ENCODE measurements around the gene FZD4. TPM values are rescaled to one million over a fixed set of nuclear protein-coding genes. Genes with fewer than 3 reads are reported as not detected.
A peak's percentile ranks its signal among the peaks of the same experiment; 100 is the strongest.
"Not testable (repeated sequence)": the region's sequence is repeated elsewhere in the genome, so short reads cannot be mapped to it uniquely, and the experiment has no call there.

Gene FZD4
- total and polyA plus RNA-seq, 2 experiments from 2014 or later: 18.8 to 46.4 TPM

DNA sequence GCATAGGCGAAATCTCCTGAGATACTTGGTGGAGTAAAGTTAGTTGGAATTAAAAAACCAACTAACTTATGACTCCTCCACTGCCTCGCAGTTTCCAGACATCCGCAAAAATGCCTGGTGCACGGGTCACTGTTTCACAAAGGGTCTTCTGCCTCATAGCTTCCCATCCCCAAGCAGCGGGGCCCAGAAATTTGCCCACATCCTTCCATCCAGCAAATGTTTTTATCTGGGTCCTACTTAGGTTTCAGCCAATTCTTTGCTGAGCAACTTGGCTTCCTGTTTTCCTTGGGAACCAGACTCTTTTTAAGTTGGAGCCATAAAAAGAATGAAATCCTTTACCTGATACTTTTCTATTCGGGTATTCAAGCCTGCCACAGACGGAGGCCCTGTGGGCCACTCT lies 36.2 kb downstream of the FZD4 start:
- Histone ChIP-seq H3K27me3 (no peaks in the 10 kb centered on the region), H3K9me3 (ENCODE audit: low read depth) (no peaks in the 10 kb centered on the region), H3K36me3 (no peaks in the 10 kb centered on the region), H3K4me3 (no peak overlapping the region), H3K4me1 (ENCODE audit: low read depth) (no peaks in the 10 kb centered on the region), H3K27ac (no peak overlapping the region)
- TF ChIP-seq, protein P1, sequence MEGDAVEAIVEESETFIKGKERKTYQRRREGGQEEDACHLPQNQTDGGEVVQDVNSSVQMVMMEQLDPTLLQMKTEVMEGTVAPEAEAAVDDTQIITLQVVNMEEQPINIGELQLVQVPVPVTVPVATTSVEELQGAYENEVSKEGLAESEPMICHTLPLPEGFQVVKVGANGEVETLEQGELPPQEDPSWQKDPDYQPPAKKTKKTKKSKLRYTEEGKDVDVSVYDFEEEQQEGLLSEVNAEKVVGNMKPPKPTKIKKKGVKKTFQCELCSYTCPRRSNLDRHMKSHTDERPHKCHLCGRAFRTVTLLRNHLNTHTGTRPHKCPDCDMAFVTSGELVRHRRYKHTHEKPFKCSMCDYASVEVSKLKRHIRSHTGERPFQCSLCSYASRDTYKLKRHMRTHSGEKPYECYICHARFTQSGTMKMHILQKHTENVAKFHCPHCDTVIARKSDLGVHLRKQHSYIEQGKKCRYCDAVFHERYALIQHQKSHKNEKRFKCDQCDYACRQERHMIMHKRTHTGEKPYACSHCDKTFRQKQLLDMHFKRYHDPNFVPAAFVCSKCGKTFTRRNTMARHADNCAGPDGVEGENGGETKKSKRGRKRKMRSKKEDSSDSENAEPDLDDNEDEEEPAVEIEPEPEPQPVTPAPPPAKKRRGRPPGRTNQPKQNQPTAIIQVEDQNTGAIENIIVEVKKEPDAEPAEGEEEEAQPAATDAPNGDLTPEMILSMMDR (IDR thresholded peaks at IDR 0.05; ENCODE audit: low read depth, low read length): no peak
- DNase-seq (ENCODE audit: low read depth in 1 of 2, low spot score in 1 of 2): peak in 1 of 2 donors; percentile 44

- Histone ChIP-seq H3K36me3 (no peaks in the 10 kb centered on the region), H3K27me3 (no peaks in the 10 kb centered on the region), H3K9me3 (ENCODE audit: low read depth) (no peaks in the 10 kb centered on the region), H3K27ac (no peak overlapping the region), H3K4me3 (no peak overlapping the region), H3K4me1 (ENCODE audit: low read depth) (no peaks in the 10 kb centered on the region)
- TF ChIP-seq, protein P1 (IDR thresholded peaks at IDR 0.05; ENCODE audit: low read depth, low read length): no peak
- DNase-seq (ENCODE audit: low read depth in 1 of 2, low spot score in 1 of 2): no peak
These were observed 36.7 kb downstream of the FZD4 start for GRCh38 chr11:86918496-86918895.

DNA sequence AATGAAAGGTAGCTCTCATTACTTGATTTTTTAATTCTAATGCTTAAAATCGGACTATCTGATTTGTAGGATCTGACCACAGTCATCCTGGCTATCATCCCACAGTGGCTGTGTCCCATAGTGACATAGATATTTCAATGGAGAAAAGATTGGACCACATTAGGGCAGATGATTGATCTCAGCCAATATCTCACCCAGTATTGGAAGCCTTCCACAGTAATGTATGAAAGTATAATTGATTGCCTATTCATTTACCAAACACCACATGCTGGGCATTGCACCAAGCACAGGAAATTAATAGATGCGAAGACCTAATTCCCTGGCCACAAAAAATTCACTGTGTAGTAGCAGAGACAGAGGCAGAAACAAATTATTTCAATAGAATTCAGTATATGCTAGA lies 37.6 kb downstream of the FZD4 start:
- no peak for DNase-seq (ENCODE audit: low read depth in 1 of 2, low spot score in 1 of 2)
- no peaks in the 10 kb centered on the region for H3K4me1 ChIP-seq (ENCODE audit: low read depth)
- no peaks in the 10 kb centered on the region for H3K9me3 ChIP-seq (ENCODE audit: low read depth)
- no peaks in the 10 kb centered on the region for H3K36me3 ChIP-seq
- no peak overlapping the region for H3K27ac ChIP-seq
- no peaks in the 10 kb centered on the region for H3K27me3 ChIP-seq
- TF ChIP-seq, protein P1 (IDR thresholded peaks at IDR 0.05; ENCODE audit: low read depth, low read length): no peak
- H3K4me3 ChIP-seq: no peak overlapping the region

DNA sequence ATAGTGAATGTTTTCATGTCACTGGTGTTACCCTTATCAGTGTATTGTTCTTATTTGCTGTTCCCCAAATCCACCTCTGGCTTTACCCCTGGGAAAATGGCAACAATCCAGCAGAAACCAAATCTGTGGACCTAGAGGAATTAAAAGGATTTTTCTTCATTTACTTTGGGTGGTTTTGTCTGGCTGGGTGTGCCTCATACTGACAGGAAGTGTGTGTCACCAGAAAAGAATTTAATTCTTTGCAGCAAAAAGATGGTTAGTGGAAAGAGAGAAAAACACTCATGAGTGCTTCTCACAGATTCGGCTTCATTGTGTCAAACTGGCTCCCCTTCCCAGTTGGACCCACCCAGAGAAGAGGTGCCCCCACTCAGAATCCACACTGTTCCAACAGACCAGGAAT lies 38.9 kb downstream of the FZD4 start:
- H3K27me3 ChIP-seq: no peaks in the 10 kb centered on the region
- DNase-seq (ENCODE audit: low read depth in 1 of 2, low spot score in 1 of 2): peak in 1 of 2 donors; percentile 80
- no peak overlapping the region for H3K4me3 ChIP-seq
- no peaks in the 10 kb centered on the region for H3K9me3 ChIP-seq (ENCODE audit: low read depth)
- no peaks in the 10 kb centered on the region for H3K4me1 ChIP-seq (ENCODE audit: low read depth)
- no peak overlapping the region for H3K27ac ChIP-seq
- TF ChIP-seq, protein P1 (IDR thresholded peaks at IDR 0.05; ENCODE audit: low read depth, low read length): no peak
- no peaks in the 10 kb centered on the region for H3K36me3 ChIP-seq

- H3K9me3 ChIP-seq (ENCODE audit: low read depth); H3K4me1 ChIP-seq (ENCODE audit: low read depth); H3K27ac ChIP-seq; H3K4me3 ChIP-seq; H3K36me3 ChIP-seq; H3K27me3 ChIP-seq; DNase-seq (ENCODE audit: low read depth in 1 of 2, low spot score in 1 of 2): not testable (repeated sequence)
These were observed 39.3 kb downstream of the FZD4 start for GRCh38 chr11:86915850-86916249.

DNA sequence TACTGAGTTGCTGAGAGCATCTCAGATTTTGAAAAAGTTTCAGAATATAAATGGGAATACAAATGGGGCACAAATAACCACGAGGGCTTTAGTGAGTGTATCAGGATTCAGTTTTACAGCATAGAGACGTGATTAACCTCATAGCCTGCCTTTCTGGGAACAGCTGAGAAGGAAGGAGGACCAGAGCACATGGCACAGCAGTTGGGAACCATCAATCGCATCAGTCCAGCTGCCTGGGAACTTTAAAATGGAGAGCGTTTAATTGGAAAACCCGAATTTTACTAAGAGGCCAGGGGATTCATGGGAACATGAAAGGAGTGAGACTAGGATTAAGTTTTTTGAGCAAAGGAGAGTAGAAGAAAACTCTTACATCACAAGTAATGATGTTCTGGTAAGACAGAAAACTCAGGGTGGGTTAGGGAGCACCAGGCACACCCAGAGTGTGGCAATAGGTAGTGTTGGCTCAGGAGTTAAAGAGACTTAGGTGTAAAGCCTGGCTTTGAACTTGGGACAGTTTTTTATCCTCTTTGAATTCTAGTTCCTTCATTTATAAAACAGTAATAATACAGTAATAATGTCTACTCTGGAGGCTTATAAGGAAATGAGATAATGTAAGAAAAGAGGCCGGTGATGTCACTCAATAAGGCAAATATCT lies 40.2 kb downstream of the FZD4 start:
- no peaks in the 10 kb centered on the region for H3K4me1 ChIP-seq (ENCODE audit: low read depth)
- no peak overlapping the region for H3K4me3 ChIP-seq
- no peak for DNase-seq (ENCODE audit: low read depth in 1 of 2, low spot score in 1 of 2)
- H3K27ac ChIP-seq: no peak overlapping the region
- TF ChIP-seq, protein P1 (IDR thresholded peaks at IDR 0.05; ENCODE audit: low read depth, low read length): no peak
- no peaks in the 10 kb centered on the region for H3K27me3 ChIP-seq
- no peaks in the 10 kb centered on the region for H3K36me3 ChIP-seq
- no peaks in the 10 kb centered on the region for H3K9me3 ChIP-seq (ENCODE audit: low read depth)

All from cardiac muscle cell (in vitro differentiated cells and primary cell).